KBM-7 (cell line): Measurements from ENCODE around the gene UBC.
"Not testable (repeated sequence)": the region's sequence is repeated elsewhere in the genome, so short reads cannot be mapped to it uniquely, and the experiment has no call there.

Experiments
- DNase-seq: peaks from one replicate; pipeline ENCODE4 v3.0.0-alpha.2; 2015
- in situ Hi-C: fragments of 300-500 bp; cut with MboI; formaldehyde crosslinking; loops from 2 replicates; pipeline ENCODE4 v1.14.3; 2020; ENCODE audit warnings: low sequenced_read_pairs, low pct_unique_long_range_greater_than_20kb, mixed read lengths

Gene UBC

GRCh38 chr12:124917135-124917840 is 2.8 kb upstream of the UBC start:
- in situ Hi-C loops = no loop called here
- peak; percentile 99 for DNase-seq

- in situ Hi-C loops = no loop called here
- peak; percentile 53 for DNase-seq
These were observed 2.1 kb upstream of the UBC start for GRCh38 chr12:124916374-124917134.

DNA sequence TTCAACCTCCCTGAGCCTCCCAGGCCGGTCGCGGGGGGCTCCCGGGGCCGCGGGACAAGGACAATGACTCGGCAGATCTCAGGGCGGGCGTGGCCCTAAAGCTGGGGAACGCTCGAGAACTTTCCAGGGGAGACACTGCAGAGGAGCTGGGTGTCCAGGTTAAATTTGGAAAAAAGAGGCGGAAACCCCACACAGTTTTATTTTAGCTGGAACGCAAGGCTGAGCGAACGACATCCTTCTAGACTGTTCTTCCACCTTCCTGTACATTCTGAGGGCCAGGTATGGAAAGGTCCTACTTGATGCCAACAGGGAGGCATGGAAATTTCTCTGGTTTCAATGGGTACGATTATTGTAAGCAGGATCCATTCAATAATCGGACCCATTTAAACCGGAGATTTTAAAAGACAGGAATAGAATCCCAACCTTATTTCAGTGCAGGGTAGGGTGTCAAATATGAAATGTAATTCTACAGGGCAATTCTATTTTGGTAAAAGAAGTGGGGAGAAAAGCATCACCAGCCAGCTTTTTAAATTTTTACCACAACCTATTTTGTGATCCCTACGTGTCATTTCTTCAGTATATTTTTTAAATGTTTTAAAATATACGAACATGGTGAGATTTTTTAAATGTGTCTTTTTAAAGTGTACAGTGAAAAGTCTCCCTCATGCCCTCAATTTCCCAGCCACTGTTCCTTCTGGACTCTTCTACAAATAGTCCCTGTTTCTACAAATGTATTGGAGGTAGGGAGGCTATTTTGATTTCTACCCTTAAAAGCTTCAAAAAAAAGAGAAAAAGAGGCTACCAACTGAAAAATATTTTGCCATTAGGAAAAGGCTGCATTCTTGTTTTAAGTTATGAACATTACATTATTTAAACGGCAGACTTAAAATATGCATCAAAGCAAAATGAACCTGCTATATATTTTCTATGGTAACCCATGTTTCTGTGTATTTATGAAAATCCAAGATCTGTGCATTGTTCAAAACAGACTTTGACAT is 1.1 kb upstream of the UBC start:
- in situ Hi-C loops = no loop called here
- DNase-seq = no peak

DNA sequence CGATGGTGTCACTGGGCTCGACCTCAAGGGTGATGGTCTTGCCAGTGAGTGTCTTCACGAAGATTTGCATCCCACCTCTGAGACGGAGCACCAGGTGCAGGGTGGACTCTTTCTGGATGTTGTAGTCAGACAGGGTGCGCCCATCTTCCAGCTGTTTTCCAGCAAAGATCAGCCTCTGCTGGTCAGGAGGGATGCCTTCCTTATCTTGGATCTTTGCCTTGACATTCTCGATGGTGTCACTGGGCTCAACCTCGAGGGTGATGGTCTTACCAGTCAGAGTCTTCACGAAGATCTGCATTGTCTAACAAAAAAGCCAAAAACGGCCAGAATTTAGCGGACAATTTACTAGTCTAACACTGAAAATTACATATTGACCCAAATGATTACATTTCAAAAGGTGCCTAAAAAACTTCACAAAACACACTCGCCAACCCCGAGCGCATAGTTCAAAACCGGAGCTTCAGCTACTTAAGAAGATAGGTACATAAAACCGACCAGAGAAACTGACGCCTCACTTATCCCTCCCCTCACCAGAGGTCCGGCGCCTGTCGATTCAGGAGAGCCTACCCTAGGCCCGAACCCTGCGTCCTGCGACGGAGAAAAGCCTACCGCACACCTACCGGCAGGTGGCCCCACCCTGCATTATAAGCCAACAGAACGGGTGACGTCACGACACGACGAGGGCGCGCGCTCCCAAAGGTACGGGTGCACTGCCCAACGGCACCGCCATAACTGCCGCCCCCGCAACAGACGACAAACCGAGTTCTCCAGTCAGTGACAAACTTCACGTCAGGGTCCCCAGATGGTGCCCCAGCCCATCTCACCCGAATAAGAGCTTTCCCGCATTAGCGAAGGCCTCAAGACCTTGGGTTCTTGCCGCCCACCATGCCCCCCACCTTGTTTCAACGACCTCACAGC is 717 bp downstream of the UBC start:
- in situ Hi-C loops = no loop called here
- DNase-seq = peak; percentile 89

DNA sequence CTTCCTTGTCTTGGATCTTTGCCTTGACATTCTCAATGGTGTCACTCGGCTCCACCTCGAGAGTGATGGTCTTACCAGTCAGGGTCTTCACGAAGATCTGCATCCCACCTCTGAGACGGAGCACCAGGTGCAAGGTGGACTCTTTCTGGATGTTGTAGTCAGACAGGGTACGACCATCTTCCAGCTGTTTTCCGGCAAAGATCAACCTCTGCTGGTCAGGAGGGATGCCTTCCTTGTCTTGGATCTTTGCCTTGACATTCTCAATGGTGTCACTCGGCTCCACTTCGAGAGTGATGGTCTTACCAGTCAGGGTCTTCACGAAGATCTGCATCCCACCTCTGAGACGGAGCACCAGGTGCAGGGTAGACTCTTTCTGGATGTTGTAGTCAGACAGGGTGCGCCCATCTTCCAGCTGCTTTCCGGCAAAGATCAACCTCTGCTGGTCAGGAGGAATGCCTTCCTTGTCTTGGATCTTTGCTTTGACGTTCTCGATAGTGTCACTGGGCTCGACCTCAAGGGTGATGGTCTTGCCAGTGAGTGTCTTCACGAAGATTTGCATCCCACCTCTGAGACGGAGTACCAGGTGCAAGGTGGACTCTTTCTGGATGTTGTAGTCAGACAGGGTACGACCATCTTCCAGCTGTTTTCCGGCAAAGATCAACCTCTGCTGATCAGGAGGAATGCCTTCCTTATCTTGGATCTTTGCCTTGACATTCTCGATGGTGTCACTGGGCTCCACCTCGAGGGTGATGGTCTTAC is 1.7 kb downstream of the UBC start:
- DNase-seq, in situ Hi-C loops: not testable (repeated sequence)

DNA sequence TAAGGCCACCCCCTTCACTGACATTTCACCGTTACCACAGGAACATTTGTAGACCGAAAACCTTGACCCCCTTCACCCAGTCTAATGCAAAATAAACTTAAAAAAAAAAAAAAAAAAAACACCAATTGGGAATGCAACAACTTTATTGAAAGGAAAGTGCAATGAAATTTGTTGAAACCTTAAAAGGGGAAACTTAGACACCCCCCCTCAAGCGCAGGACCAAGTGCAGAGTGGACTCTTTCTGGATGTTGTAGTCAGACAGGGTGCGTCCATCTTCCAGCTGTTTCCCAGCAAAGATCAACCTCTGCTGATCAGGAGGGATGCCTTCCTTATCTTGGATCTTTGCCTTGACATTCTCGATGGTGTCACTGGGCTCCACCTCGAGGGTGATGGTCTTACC is 2.9 kb downstream of the UBC start:
- in situ Hi-C loops = not testable (repeated sequence)

GRCh38 chr12:124910561-124911478 is 3.6 kb downstream of the UBC start:
- DNase-seq = no peak
- in situ Hi-C loops = no loop called here

More for the DNA sequence above, 2.9 kb downstream of the UBC start:
- DNase-seq = not testable (repeated sequence)

- in situ Hi-C loops = no loop called here
- DNase-seq = no peak
These were observed 4.5 kb downstream of the UBC start for GRCh38 chr12:124909831-124910560.

- in situ Hi-C loops = no loop called here
- peak; percentile 93 for DNase-seq
These were observed 7.7 kb downstream of the UBC start for GRCh38 chr12:124906606-124907261.

DNA sequence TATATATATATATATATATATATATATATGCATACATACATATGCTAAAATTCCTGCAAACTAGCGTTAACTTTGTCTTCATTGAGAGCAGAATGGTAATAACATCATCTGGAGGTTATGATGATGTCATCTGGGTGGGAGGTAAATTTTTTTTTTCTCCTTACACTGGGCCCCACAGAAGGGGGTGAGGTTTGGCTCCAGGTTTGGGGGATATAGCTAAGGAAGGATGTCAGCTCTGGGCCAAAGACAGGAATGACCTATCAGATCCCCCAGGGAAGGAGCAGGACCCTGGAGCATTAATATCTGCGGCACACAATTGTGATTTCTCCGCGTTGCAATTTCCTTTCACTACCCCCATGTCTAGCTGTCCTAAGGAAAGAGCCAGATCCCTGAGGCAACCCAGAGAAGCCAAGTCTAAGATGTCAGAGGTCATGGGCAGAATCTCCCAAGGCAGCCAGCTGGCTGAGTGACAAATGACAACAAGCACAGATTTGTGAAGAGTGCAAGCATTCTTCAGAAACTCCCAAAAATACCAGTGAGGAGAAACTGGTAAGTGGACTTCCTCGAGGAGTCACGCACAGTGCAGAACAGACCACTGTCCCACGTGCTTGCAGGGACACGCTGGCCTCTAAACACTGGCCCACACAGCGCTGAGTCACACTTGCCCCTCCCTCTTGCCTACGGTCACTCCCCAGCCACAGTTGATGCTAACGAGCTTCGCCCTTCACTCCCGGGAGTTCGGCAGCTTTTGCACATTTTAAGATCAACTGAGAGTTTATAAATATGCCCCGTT is 9.9 kb downstream of the UBC start:
- DNase-seq = no peak
- in situ Hi-C loops = no loop called here

- no peak for DNase-seq
- in situ Hi-C loops = no loop called here
These were observed 11.5 kb downstream of the UBC start for GRCh38 chr12:124902916-124903315.

GRCh38 chr12:124901003-124901402 is 13.4 kb downstream of the UBC start:
- in situ Hi-C loops = no loop called here

GRCh38 chr12:124900345-124900795 is 14.1 kb downstream of the UBC start:
- DNase-seq, in situ Hi-C loops: not testable (repeated sequence)

More at GRCh38 chr12:124901003-124901402, 13.4 kb downstream of the UBC start:
- no peak for DNase-seq

DNA sequence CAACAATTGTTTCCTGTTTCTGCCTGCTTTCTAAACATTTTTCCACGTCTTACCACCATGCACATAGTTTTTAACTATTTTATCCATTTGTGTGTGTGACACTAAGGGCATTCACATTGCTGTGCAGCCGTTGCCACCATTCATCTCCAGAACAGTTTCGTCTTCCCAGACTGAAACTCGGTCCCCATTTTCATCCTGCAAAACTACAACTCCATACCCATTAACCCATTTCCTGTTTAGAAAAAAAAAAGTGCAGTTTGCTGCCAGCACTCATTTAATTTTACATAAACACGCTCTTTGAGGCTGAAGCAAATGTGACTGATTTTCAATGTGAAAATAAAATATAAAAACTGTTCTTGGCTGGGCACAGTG is 15.5 kb downstream of the UBC start:
- no peak for DNase-seq
- in situ Hi-C loops = no loop called here
